SK-N-SH treated with all-trans-retinoic acid at 6 μM for 48 hours (cell line): Measurements from ENCODE around the gene IGF1R.

ENCODE experiments used
- ATAC-seq: fragments of 200-7000 bp; cut with Tn5 transposase; 3 replicates; pipeline ENCODE4 v1.9.1; 2020; ENCODE audit warnings: mild to moderate bottlenecking, moderate library complexity
- BACH2 ChIP-seq: fragments of 250-450 bp; sonication (Bioruptor Pico); IDR thresholded peaks from 2 replicates; pipeline ENCODE4 v1.9.0; 2021; ENCODE audit warnings: mild to moderate bottlenecking, borderline replicate concordance
- CREB5 ChIP-seq: fragments of 250-450 bp; sonication (Bioruptor Pico); IDR thresholded peaks from 2 replicates; pipeline ENCODE4 v1.5.1; 2020; ENCODE audit warnings: low read depth, mild to moderate bottlenecking, moderate library complexity
- CSDC2 ChIP-seq: fragments of 250-450 bp; sonication (Bioruptor Pico); IDR thresholded peaks from 2 replicates; pipeline ENCODE4 v1.5.0; 2020; ENCODE audit warnings: mild to moderate bottlenecking, moderate library complexity
- ESRRG ChIP-seq: fragments of 250-450 bp; sonication (Bioruptor Pico); IDR thresholded peaks from 2 replicates; pipeline ENCODE4 v1.6.1; 2021; ENCODE audit warnings: mild to moderate bottlenecking
- GLIS3 ChIP-seq: fragments of 250-450 bp; sonication (Bioruptor Pico); IDR thresholded peaks from 2 replicates; pipeline ENCODE4 v1.5.0; 2020; ENCODE audit warnings: mild to moderate bottlenecking, moderate library complexity
- ISL1 ChIP-seq: fragments of 250-450 bp; sonication (Bioruptor Pico); IDR thresholded peaks from 2 replicates; pipeline ENCODE4 v2.1.2; 2022; ENCODE audit warnings: mild to moderate bottlenecking, moderate library complexity
- PATZ1 ChIP-seq: fragments of 250-450 bp; sonication (Bioruptor Pico); IDR thresholded peaks from 2 replicates; pipeline ENCODE4 v1.8.0; 2020; ENCODE audit warnings: mild to moderate bottlenecking, moderate library complexity, borderline replicate concordance
- PPARA ChIP-seq: fragments of 250-450 bp; sonication (Bioruptor Pico); IDR thresholded peaks from 2 replicates; pipeline ENCODE4 v1.5.0; 2020; ENCODE audit warnings: mild to moderate bottlenecking, borderline replicate concordance
- RARB ChIP-seq: fragments of 250-450 bp; sonication (Bioruptor Pico); IDR thresholded peaks from 2 replicates; pipeline ENCODE4 v1.8.0; 2021; ENCODE audit warnings: mild to moderate bottlenecking, moderate library complexity
- SNAI2 ChIP-seq: fragments of 250-450 bp; sonication (Bioruptor Pico); IDR thresholded peaks from 2 replicates; pipeline ENCODE4 v1.5.0; 2020; ENCODE audit warnings: mild to moderate bottlenecking, moderate library complexity
- TCF4 ChIP-seq: fragments of 250-450 bp; sonication (Bioruptor Pico); IDR thresholded peaks from 2 replicates; pipeline ENCODE4 v1.8.0; 2021; ENCODE audit warnings: mild to moderate bottlenecking, moderate library complexity, borderline replicate concordance
- TOX ChIP-seq: fragments of 250-450 bp; sonication (Bioruptor Pico); IDR thresholded peaks from 2 replicates; pipeline ENCODE4 v1.8.0; 2021; ENCODE audit warnings: mild to moderate bottlenecking, moderate library complexity, borderline replicate concordance
- ZC3H10 ChIP-seq: fragments of 250-450 bp; sonication (Bioruptor Pico); IDR thresholded peaks from 2 replicates; pipeline ENCODE4 v1.5.1; 2021; ENCODE audit warnings: mild to moderate bottlenecking, moderate library complexity
- ZFP3 ChIP-seq: fragments of 250-450 bp; sonication (Bioruptor Pico); IDR thresholded peaks from 2 replicates; pipeline ENCODE4 v1.5.0; 2020; ENCODE audit warnings: mild to moderate bottlenecking, moderate library complexity
- ZFP30 ChIP-seq: fragments of 450-650 bp; formaldehyde crosslinking; IDR thresholded peaks from 2 replicates; pipeline ENCODE4 v1.5.0; 2022; ENCODE audit warnings: mild to moderate bottlenecking, moderate library complexity
- ZNF565 ChIP-seq: fragments of 450-650 bp; formaldehyde crosslinking; conservative IDR thresholded peaks from 2 replicates; pipeline ENCODE4 v1.5.0; 2020; ENCODE audit warnings: low read depth, mild to moderate bottlenecking, moderate library complexity
- ZNF70 ChIP-seq: fragments of 450-650 bp; formaldehyde crosslinking; IDR thresholded peaks from 2 replicates; pipeline ENCODE4 v1.5.0; 2020; ENCODE audit warnings: mild to moderate bottlenecking, moderate library complexity
- ZNF8 ChIP-seq: fragments of 450-650 bp; formaldehyde crosslinking; IDR thresholded peaks from 2 replicates; pipeline ENCODE4 v1.5.0; 2020; ENCODE audit warnings: mild to moderate bottlenecking, moderate library complexity
- TF ChIP-seq, protein P1 (sequence below): fragments of 250-450 bp; sonication (Bioruptor Pico); IDR thresholded peaks from 2 replicates; pipeline ENCODE4 v1.5.0; 2020; ENCODE audit warnings: mild to moderate bottlenecking, moderate library complexity
- TF ChIP-seq, protein P2 (sequence below): fragments of 250-450 bp; sonication (Bioruptor Pico); IDR thresholded peaks from 2 replicates; pipeline ENCODE4 v1.5.1; 2021; ENCODE audit warnings: mild to moderate bottlenecking, moderate library complexity
- TF ChIP-seq, protein P3 (sequence below): fragments of 250-450 bp; sonication (Bioruptor Pico); IDR thresholded peaks from 2 replicates; pipeline ENCODE4 v1.8.0; 2021; ENCODE audit warnings: low read depth, mild to moderate bottlenecking, moderate library complexity, borderline replicate concordance

The IGF1R gene

DNA sequence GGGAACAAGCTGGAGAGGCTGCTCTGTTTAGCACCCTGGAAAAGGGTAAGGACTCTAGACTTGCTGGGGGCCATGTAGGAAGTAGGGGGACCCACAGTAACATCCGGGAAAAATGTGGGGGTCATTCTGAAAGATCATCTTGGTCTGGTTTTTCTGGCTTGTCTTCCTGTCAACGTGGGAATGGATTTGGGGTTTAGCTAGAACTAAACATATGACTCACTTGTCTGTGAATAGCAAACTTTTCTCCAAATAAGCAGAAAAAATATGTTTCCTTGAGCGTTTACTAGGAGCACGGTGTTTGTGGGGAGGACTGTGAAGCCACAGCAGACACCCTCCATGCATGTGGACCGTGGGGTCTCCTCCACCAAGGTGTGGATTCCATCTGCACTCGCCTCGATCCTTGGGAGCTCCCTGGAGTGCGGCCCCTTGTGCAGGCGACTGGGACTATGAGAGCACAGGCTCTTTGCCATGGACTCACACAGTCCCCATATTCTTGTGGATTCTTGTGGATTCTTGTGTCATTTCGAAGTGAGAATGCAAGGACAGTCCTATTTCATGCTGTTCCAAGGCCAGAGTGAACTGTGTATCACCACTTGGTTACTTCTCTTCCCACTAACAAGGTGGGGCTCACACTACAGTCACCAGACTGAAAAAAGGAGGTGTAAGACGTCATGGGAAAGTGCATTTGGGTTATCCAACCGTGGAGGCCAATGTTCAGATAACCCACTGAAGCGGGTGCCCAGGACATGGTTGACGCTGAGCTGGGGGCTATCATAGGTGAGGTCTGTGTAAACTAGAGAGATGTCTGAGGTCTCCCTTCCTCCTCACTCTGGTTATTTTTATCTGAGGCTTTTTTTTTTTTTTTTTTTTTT, 333.7 kb downstream of the IGF1R start:
- TF ChIP-seq ZNF8 (CRISPR knock-in tag) (no peak), GLIS3 (CRISPR knock-in tag) (no peak), ISL1 (CRISPR knock-in tag) (no peak), BACH2 (no peak), TCF4 (CRISPR knock-in tag) (no peak), CSDC2 (CRISPR knock-in tag) (no peak), ESRRG (no peak), ZC3H10 (no peak), SNAI2 (CRISPR knock-in tag) (no peak), RARB (CRISPR knock-in tag) (no peak), ZNF565 (no peak), ZNF70 (CRISPR knock-in tag) (no peak)
- TF ChIP-seq, protein P1, sequence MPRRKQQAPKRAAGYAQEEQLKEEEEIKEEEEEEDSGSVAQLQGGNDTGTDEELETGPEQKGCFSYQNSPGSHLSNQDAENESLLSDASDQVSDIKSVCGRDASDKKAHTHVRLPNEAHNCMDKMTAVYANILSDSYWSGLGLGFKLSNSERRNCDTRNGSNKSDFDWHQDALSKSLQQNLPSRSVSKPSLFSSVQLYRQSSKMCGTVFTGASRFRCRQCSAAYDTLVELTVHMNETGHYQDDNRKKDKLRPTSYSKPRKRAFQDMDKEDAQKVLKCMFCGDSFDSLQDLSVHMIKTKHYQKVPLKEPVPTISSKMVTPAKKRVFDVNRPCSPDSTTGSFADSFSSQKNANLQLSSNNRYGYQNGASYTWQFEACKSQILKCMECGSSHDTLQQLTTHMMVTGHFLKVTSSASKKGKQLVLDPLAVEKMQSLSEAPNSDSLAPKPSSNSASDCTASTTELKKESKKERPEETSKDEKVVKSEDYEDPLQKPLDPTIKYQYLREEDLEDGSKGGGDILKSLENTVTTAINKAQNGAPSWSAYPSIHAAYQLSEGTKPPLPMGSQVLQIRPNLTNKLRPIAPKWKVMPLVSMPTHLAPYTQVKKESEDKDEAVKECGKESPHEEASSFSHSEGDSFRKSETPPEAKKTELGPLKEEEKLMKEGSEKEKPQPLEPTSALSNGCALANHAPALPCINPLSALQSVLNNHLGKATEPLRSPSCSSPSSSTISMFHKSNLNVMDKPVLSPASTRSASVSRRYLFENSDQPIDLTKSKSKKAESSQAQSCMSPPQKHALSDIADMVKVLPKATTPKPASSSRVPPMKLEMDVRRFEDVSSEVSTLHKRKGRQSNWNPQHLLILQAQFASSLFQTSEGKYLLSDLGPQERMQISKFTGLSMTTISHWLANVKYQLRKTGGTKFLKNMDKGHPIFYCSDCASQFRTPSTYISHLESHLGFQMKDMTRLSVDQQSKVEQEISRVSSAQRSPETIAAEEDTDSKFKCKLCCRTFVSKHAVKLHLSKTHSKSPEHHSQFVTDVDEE (CRISPR knock-in tag): no peak
- peak; percentile 18; the same call in 1 of the 3 replicates for ATAC-seq

DNA sequence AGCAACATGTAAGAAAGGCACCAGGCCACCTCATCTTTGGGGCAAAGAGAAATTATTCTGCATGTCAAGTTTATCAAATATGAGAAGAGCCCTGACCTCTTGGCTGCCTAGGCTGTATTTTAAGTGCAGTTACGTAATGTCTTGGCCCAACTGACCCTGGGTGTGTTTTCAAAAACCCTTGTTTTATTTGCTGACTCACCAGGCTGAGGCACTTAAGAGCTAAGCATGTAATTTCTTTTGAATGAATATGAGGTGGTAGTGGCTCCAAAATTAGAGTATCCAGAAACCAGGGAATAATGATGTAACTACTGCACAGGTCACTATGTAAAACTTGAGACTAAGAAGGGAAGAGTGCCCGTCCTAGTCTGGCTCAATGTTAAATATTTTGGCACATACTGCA, 335.0 kb downstream of the IGF1R start:
- peak; percentile 85 for ATAC-seq
- TF ChIP-seq, protein P2, sequence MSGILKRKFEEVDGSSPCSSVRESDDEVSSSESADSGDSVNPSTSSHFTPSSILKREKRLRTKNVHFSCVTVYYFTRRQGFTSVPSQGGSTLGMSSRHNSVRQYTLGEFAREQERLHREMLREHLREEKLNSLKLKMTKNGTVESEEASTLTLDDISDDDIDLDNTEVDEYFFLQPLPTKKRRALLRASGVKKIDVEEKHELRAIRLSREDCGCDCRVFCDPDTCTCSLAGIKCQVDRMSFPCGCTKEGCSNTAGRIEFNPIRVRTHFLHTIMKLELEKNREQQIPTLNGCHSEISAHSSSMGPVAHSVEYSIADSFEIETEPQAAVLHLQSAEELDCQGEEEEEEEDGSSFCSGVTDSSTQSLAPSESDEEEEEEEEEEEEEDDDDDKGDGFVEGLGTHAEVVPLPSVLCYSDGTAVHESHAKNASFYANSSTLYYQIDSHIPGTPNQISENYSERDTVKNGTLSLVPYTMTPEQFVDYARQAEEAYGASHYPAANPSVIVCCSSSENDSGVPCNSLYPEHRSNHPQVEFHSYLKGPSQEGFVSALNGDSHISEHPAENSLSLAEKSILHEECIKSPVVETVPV: no peak
- TF ChIP-seq ZFP30 (CRISPR knock-in tag) (no peak), ESRRG (no peak), PATZ1 (CRISPR knock-in tag) (no peak), TCF4 (CRISPR knock-in tag) (no peak), PPARA (CRISPR knock-in tag) (no peak), ZNF8 (CRISPR knock-in tag) (no peak), TOX (CRISPR knock-in tag) (no peak), ISL1 (CRISPR knock-in tag) (peak; percentile 82), ZFP3 (0 out of 2 replicates have a peak, but pooled peaks have one; percentile 16), GLIS3 (CRISPR knock-in tag) (no peak), CREB5 (no peak), BACH2 (no peak)
- TF ChIP-seq, protein P3, sequence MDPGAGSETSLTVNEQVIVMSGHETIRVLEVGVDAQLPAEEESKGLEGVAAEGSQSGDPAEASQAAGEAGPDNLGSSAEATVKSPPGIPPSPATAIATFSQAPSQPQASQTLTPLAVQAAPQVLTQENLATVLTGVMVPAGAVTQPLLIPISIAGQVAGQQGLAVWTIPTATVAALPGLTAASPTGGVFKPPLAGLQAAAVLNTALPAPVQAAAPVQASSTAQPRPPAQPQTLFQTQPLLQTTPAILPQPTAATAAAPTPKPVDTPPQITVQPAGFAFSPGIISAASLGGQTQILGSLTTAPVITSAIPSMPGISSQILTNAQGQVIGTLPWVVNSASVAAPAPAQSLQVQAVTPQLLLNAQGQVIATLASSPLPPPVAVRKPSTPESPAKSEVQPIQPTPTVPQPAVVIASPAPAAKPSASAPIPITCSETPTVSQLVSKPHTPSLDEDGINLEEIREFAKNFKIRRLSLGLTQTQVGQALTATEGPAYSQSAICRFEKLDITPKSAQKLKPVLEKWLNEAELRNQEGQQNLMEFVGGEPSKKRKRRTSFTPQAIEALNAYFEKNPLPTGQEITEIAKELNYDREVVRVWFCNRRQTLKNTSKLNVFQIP (CRISPR knock-in tag): no peak

GRCh38 chr15:98986281-98986680, 337.9 kb downstream of the IGF1R start:
- no peak for ATAC-seq
- TF ChIP-seq ESRRG (no peak), ZNF565 (no peak), CSDC2 (CRISPR knock-in tag) (no peak)
